Measurements from ENCODE around the gene FNDC10. TPM values are rescaled to one million over a fixed set of nuclear protein-coding genes. Genes with fewer than 3 reads are reported as not detected.

Gene FNDC10
- total and polyA plus RNA-seq, 2 donors from 2014 or later, result 2.6 to 18.2 TPM

GRCh38 chr1:1564268-1564667 is 35.7 kb downstream of the FNDC10 start:
- Histone ChIP-seq H3K9me3 (ENCODE audit: control insufficient read depth in 2 of 3, insufficient read depth in 1 of 3, low read length in 3 of 3) (no peaks in the 10 kb centered on the region), H3K27me3 (ENCODE audit: control insufficient read depth, insufficient read depth, low read length) (no peaks in the 10 kb centered on the region), H3K4me1 (ENCODE audit: control insufficient read depth in 2 of 3, insufficient read depth in 2 of 3, low read depth in 1 of 3, low read length in 3 of 3) (peaks cover 0 to 9% (median 0%) of the 10 kb centered on the region in 3 donors), H3K27ac (ENCODE audit: low read depth in 2 of 2, low read length in 2 of 2) (no peak overlapping the region), H3K9ac (ENCODE audit: low read length in 3 of 3) (no peak overlapping the region), H3K4me3 (ENCODE audit: low read length in 3 of 3) (no peak overlapping the region), H3K36me3 (ENCODE audit: control insufficient read depth in 2 of 3, insufficient read depth in 3 of 3, low read length in 3 of 3) (peaks cover 3 to 28% (median 23%) of the 10 kb centered on the region in 3 donors)
- FAIRE-seq (no peak), DNase-seq (no peak)
- no peak for TF ChIP-seq CTCF (IDR thresholded peaks at IDR 0.05; ENCODE audit: borderline replicate concordance, extremely low read depth, insufficient read depth)
- intact Hi-C loops (cut with DNase I), result no loop called here

GRCh38 chr1:1563688-1564087 is 36.2 kb downstream of the FNDC10 start:
- H3K4me1 ChIP-seq (ENCODE audit: control insufficient read depth in 2 of 3, insufficient read depth in 2 of 3, low read depth in 1 of 3, low read length in 3 of 3), result peaks cover 0 to 9% (median 0%) of the 10 kb centered on the region in 3 donors
- no peak for DNase-seq
- no peak for TF ChIP-seq CTCF (IDR thresholded peaks at IDR 0.05; ENCODE audit: borderline replicate concordance, extremely low read depth, insufficient read depth)
- FAIRE-seq, result no peak
- H3K9ac ChIP-seq (ENCODE audit: low read length in 3 of 3), result no peak overlapping the region
- H3K36me3 ChIP-seq (ENCODE audit: control insufficient read depth in 2 of 3, insufficient read depth in 3 of 3, low read length in 3 of 3), result peaks cover 3 to 28% (median 23%) of the 10 kb centered on the region in 3 donors
- no peak overlapping the region for H3K4me3 ChIP-seq (ENCODE audit: low read length in 3 of 3)
- no peaks in the 10 kb centered on the region for H3K27me3 ChIP-seq (ENCODE audit: control insufficient read depth, insufficient read depth, low read length)
- H3K27ac ChIP-seq (ENCODE audit: low read depth in 2 of 2, low read length in 2 of 2), result no peak overlapping the region
- H3K9me3 ChIP-seq (ENCODE audit: control insufficient read depth in 2 of 3, insufficient read depth in 1 of 3, low read length in 3 of 3), result no peaks in the 10 kb centered on the region
- intact Hi-C loops (cut with DNase I), result no loop called here

GRCh38 chr1:1562556-1563195 is 37.3 kb downstream of the FNDC10 start:
- Histone ChIP-seq H3K9me3 (ENCODE audit: control insufficient read depth in 2 of 3, insufficient read depth in 1 of 3, low read length in 3 of 3) (no peaks in the 10 kb centered on the region), H3K4me1 (ENCODE audit: control insufficient read depth in 2 of 3, insufficient read depth in 2 of 3, low read depth in 1 of 3, low read length in 3 of 3) (peaks cover 0 to 5% (median 0%) of the 10 kb centered on the region in 3 donors), H3K27ac (ENCODE audit: low read depth in 2 of 2, low read length in 2 of 2) (no peak overlapping the region), H3K9ac (ENCODE audit: low read length in 3 of 3) (no peak overlapping the region), H3K36me3 (ENCODE audit: control insufficient read depth in 2 of 3, insufficient read depth in 3 of 3, low read length in 3 of 3) (peaks cover 3 to 28% (median 23%) of the 10 kb centered on the region in 3 donors), H3K27me3 (ENCODE audit: control insufficient read depth, insufficient read depth, low read length) (no peaks in the 10 kb centered on the region), H3K4me3 (ENCODE audit: low read length in 3 of 3) (no peak overlapping the region)
- FAIRE-seq, result no peak
- TF ChIP-seq CTCF (IDR thresholded peaks at IDR 0.05; ENCODE audit: borderline replicate concordance, extremely low read depth, insufficient read depth), result no peak
- intact Hi-C loops (cut with DNase I), result no loop called here
- DNase-seq, result no peak
